Measurements from ENCODE around the gene RALGAPA2. TPM values are rescaled to one million over a fixed set of nuclear protein-coding genes. Genes with fewer than 3 reads are reported as not detected.

RALGAPA2 gene
- total and polyA plus RNA-seq, 7 experiments from 2014 or later, result 6.7 to 45.4 (median 34.9) TPM

DNA sequence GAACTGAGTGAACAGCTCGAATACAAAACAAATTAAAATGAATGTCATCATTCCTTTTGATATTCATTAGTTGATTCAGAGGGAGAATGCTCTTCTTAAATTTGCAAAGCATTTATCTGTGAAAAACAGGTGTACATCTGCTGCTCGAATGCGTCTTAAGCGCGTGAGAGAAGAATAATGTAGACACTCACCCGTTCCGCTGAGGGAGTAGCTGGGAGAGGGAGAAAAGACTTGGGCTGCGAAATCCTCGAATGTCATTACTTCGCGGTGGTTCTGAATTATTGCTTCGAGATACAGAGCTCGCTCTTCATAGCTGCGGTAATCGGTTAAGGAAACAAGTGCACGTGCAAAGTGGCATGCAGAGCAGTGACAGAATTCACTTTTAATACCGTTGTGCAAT is 300.6 kb downstream of the RALGAPA2 start:
- DNase-seq (no peak), ATAC-seq (no peak)
- Histone ChIP-seq H3K9me3 (ENCODE audit: control insufficient read depth in 2 of 3, low read length in 3 of 3) (no peaks in the 10 kb centered on the region), H3K27ac (ENCODE audit: low read depth, low read length) (no peak overlapping the region), H3K27me3 (ENCODE audit: control insufficient read depth in 2 of 2, insufficient read depth in 2 of 2, low read length in 2 of 2) (no peaks in the 10 kb centered on the region), H3K36me3 (ENCODE audit: control insufficient read depth in 2 of 3, insufficient read depth in 3 of 3, low read length in 3 of 3) (peaks cover 0 to 5% (median 0%) of the 10 kb centered on the region in 3 experiments), H3K4me3 (ENCODE audit: low read length) (no peak overlapping the region), H3K4me1 (ENCODE audit: control insufficient read depth in 2 of 2, insufficient read depth in 2 of 2, low read length in 2 of 2) (no peaks in the 10 kb centered on the region)
- Mint-ChIP-seq H3K9me3 (no peaks in the 10 kb centered on the region), H3K4me1 (peaks cover 0 to 7% (median 0%) of the 10 kb centered on the region in 7 donors), H3K27me3 (no peaks in the 10 kb centered on the region), H3K36me3 (peaks cover 0 to 41% (median 7%) of the 10 kb centered on the region in 5 donors), H3K27ac (peak overlapping the region in 3 of 9 donors; percentile 18 to 31 (median 26)), H3K4me3 (no peak overlapping the region)
- POLR2A ChIA-PET, result no interaction called here
- intact Hi-C loops (cut with micrococcal nuclease), result no loop called here
- CTCF ChIA-PET, result no interaction called here

DNA sequence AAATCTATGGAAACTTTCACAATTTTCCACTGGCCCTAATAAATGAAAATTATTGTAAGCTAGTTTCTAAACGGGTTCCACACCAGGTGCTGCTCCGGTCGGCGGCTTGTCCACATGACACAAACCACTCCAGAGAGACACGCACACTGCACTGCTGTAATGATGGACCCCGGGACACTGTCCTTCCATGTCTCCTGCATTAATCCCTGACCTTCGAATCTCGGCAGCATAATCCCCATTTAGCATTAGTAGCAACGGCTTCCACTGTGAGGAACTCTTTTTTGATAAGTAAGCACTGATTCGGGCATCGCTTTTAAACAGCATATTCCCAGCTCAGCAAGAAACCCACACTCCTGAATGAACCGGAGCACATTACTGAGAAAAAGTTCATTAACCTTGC is 301.0 kb downstream of the RALGAPA2 start:
- ChIA-PET CTCF (no interaction called here), POLR2A (no interaction called here)
- intact Hi-C loops (cut with micrococcal nuclease), result no loop called here
- no peak for ATAC-seq
- H3K27me3 ChIP-seq (ENCODE audit: control insufficient read depth in 2 of 2, insufficient read depth in 2 of 2, low read length in 2 of 2), result no peaks in the 10 kb centered on the region
- peak overlapping the region in 2 of 9 donors; percentile 26 to 48 for H3K27ac Mint-ChIP-seq
- DNase-seq, result no peak
- H3K27me3 Mint-ChIP-seq, result no peaks in the 10 kb centered on the region
- H3K9me3 Mint-ChIP-seq, result no peaks in the 10 kb centered on the region
- H3K36me3 ChIP-seq (ENCODE audit: control insufficient read depth in 2 of 3, insufficient read depth in 3 of 3, low read length in 3 of 3), result peaks cover 0 to 5% (median 0%) of the 10 kb centered on the region in 3 experiments
- no peaks in the 10 kb centered on the region for H3K4me1 ChIP-seq (ENCODE audit: control insufficient read depth in 2 of 2, insufficient read depth in 2 of 2, low read length in 2 of 2)
- no peak overlapping the region for H3K27ac ChIP-seq (ENCODE audit: low read depth, low read length)
- H3K36me3 Mint-ChIP-seq, result peaks cover 0 to 41% (median 7%) of the 10 kb centered on the region in 5 donors
- no peak overlapping the region for H3K4me3 Mint-ChIP-seq
- no peak overlapping the region for H3K4me3 ChIP-seq (ENCODE audit: low read length)
- H3K4me1 Mint-ChIP-seq, result peaks cover 0 to 7% (median 0%) of the 10 kb centered on the region in 7 donors
- H3K9me3 ChIP-seq (ENCODE audit: control insufficient read depth in 2 of 3, low read length in 3 of 3), result no peaks in the 10 kb centered on the region

DNA sequence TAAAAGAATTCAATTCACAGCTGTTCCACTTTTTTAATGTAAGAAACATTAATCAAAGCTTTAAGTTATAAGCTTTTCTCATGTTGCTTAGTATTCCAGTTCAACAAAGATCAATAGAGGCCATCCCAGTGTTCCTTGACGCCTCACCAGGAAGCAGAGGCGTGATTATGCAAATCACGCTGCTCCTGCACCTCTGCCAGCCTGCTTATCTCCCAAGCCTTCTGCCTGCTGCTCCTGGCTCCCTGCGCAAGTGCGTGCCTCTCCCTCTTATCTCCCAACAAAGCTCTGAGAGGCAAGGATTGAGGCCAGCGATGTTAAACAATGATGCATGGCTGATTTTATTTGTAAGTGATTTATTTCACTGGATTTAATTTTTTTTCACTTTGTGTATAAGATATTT is 301.8 kb downstream of the RALGAPA2 start:
- no peak overlapping the region for H3K4me3 ChIP-seq (ENCODE audit: low read length)
- no peak overlapping the region for H3K27ac ChIP-seq (ENCODE audit: low read depth, low read length)
- intact Hi-C loops (cut with micrococcal nuclease), result no loop called here
- CTCF ChIA-PET, result no interaction called here
- ATAC-seq (no peak), DNase-seq (no peak)
- POLR2A ChIA-PET, result no interaction called here
- peaks cover 0 to 7% (median 0%) of the 10 kb centered on the region in 7 donors for H3K4me1 Mint-ChIP-seq
- H3K36me3 Mint-ChIP-seq, result peaks cover 0 to 38% (median 7%) of the 10 kb centered on the region in 5 donors
- H3K4me3 Mint-ChIP-seq, result no peak overlapping the region
- H3K9me3 ChIP-seq (ENCODE audit: control insufficient read depth in 2 of 3, low read length in 3 of 3), result no peaks in the 10 kb centered on the region
- no peaks in the 10 kb centered on the region for H3K27me3 ChIP-seq (ENCODE audit: control insufficient read depth in 2 of 2, insufficient read depth in 2 of 2, low read length in 2 of 2)
- H3K27ac Mint-ChIP-seq, result peak overlapping the region in 1 of 9 donors; percentile 48
- peaks cover 0 to 5% (median 0%) of the 10 kb centered on the region in 3 experiments for H3K36me3 ChIP-seq (ENCODE audit: control insufficient read depth in 2 of 3, insufficient read depth in 3 of 3, low read length in 3 of 3)
- no peaks in the 10 kb centered on the region for H3K4me1 ChIP-seq (ENCODE audit: control insufficient read depth in 2 of 2, insufficient read depth in 2 of 2, low read length in 2 of 2)
- H3K9me3 Mint-ChIP-seq, result no peaks in the 10 kb centered on the region
- no peaks in the 10 kb centered on the region for H3K27me3 Mint-ChIP-seq

DNA sequence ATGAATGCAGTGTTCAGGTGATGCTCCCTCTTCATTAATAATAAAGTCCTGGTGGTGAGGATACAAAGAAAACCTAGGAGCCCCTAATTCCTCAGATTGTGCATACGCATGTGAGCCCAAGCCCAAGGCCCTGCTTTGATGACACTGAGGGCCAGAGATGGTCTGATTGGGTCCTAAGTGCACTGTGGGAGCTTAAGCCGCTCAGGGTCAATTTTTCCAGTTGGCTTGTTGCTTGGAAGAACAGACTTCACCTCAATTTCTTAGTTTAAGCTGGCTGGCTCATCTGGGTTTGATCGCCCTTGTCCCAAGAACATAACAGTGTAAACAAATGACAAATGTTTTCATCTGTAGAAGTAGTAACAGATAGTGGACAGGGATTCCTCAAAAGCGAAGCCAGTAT is 303.1 kb downstream of the RALGAPA2 start:
- H3K27me3 Mint-ChIP-seq, result no peaks in the 10 kb centered on the region
- H3K4me3 ChIP-seq (ENCODE audit: low read length), result no peak overlapping the region
- ChIA-PET POLR2A (no interaction called here), CTCF (no interaction called here)
- H3K36me3 ChIP-seq (ENCODE audit: control insufficient read depth in 2 of 3, insufficient read depth in 3 of 3, low read length in 3 of 3), result peaks cover 0 to 5% (median 0%) of the 10 kb centered on the region in 3 experiments
- ATAC-seq (no peak), DNase-seq (no peak)
- intact Hi-C loops (cut with micrococcal nuclease), result no loop called here
- no peaks in the 10 kb centered on the region for H3K9me3 Mint-ChIP-seq
- H3K27me3 ChIP-seq (ENCODE audit: control insufficient read depth in 2 of 2, insufficient read depth in 2 of 2, low read length in 2 of 2), result no peaks in the 10 kb centered on the region
- no peak overlapping the region for H3K27ac Mint-ChIP-seq
- no peaks in the 10 kb centered on the region for H3K9me3 ChIP-seq (ENCODE audit: control insufficient read depth in 2 of 3, low read length in 3 of 3)
- peaks cover 0 to 7% (median 0%) of the 10 kb centered on the region in 7 donors for H3K4me1 Mint-ChIP-seq
- no peaks in the 10 kb centered on the region for H3K4me1 ChIP-seq (ENCODE audit: control insufficient read depth in 2 of 2, insufficient read depth in 2 of 2, low read length in 2 of 2)
- H3K27ac ChIP-seq (ENCODE audit: low read depth, low read length), result no peak overlapping the region
- H3K4me3 Mint-ChIP-seq, result no peak overlapping the region
- peaks cover 0 to 38% (median 12%) of the 10 kb centered on the region in 5 donors for H3K36me3 Mint-ChIP-seq

DNA sequence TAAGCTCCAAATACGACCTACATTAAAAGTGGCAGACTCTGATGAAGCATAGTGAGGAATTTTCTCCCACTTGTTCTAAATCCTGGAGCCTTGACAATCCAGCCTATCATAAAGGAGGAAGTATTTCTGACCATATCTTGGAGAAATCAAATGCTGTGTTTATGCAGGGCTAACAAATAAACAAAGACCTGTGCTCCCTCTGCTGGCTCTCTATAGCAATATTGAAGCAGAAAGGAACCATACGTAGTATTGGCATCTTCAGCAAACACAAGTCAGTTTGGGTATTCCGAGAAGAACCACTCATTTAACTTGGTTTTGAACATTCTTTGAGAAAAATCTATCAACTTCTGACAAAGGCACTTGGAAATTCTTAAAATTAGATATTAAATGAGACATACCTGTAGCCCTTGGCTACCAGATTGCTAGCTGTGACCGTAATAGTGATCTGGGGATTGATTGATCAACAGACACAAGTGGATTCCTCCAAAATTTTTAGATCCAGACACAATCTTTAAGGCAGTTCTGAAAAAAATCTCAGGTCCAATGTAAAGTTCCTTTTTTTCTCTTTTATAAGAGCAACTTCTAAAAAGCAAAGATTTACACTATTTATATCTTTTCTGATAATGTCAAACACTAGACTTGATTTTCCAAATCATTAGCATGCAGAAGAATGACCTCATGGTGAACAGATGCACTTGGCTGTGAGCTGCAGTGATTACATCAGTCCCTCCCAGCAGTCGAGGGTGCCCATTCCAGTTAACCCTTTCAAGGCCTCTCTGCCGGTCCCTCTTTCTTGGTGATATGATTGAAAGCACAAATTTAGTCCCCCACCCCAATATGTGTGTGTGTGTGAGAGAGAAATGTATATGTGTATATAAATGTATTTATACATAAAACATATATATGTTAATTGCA is 304.3 kb downstream of the RALGAPA2 start:
- no peaks in the 10 kb centered on the region for H3K27me3 ChIP-seq (ENCODE audit: control insufficient read depth in 2 of 2, insufficient read depth in 2 of 2, low read length in 2 of 2)
- no peaks in the 10 kb centered on the region for H3K27me3 Mint-ChIP-seq
- DNase-seq (no peak), ATAC-seq (no peak)
- H3K36me3 Mint-ChIP-seq, result peaks cover 0 to 41% (median 12%) of the 10 kb centered on the region in 5 donors
- no peak overlapping the region for H3K4me3 ChIP-seq (ENCODE audit: low read length)
- no peaks in the 10 kb centered on the region for H3K4me1 ChIP-seq (ENCODE audit: control insufficient read depth in 2 of 2, insufficient read depth in 2 of 2, low read length in 2 of 2)
- intact Hi-C loops (cut with micrococcal nuclease), result no loop called here
- H3K27ac Mint-ChIP-seq, result peak overlapping the region in 1 of 9 donors; percentile 16
- no peak overlapping the region for H3K4me3 Mint-ChIP-seq
- CTCF ChIA-PET, result no interaction called here
- H3K4me1 Mint-ChIP-seq, result peaks cover 0 to 7% (median 0%) of the 10 kb centered on the region in 7 donors
- H3K36me3 ChIP-seq (ENCODE audit: control insufficient read depth in 2 of 3, insufficient read depth in 3 of 3, low read length in 3 of 3), result peaks cover 0 to 11% (median 0%) of the 10 kb centered on the region in 3 experiments
- POLR2A ChIA-PET, result no interaction called here
- H3K9me3 Mint-ChIP-seq, result no peaks in the 10 kb centered on the region
- no peak overlapping the region for H3K27ac ChIP-seq (ENCODE audit: low read depth, low read length)
- no peaks in the 10 kb centered on the region for H3K9me3 ChIP-seq (ENCODE audit: control insufficient read depth in 2 of 3, low read length in 3 of 3)

DNA sequence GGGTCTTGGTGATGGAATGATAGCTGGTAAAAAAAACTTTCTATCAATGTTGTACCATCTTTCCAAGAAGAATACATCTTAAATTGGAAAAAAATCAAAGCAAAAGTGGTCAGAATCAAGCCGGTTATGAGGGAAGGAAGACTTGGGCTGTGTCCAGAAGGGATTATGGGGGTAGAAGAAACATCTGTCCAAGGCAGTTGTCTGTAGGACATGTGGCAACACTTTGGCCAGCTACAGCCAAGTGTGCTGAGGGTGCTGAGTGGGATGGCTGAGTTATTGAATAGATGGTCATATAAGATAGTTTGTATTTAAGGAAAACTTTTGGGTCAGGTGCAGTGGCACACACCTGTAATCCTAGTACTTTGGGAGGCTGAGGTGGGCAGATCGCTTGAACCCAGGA is 306.1 kb downstream of the RALGAPA2 start:
- H3K9me3 Mint-ChIP-seq, result peaks cover 0 to 2% (median 0%) of the 10 kb centered on the region in 11 donors
- no peak for ATAC-seq
- Histone ChIP-seq H3K36me3 (ENCODE audit: control insufficient read depth in 2 of 3, insufficient read depth in 3 of 3, low read length in 3 of 3) (peaks cover 0 to 16% (median 0%) of the 10 kb centered on the region in 3 experiments), H3K27ac (ENCODE audit: low read depth, low read length) (no peak overlapping the region), H3K4me3 (ENCODE audit: low read length) (no peak overlapping the region), H3K9me3 (ENCODE audit: control insufficient read depth in 2 of 3, low read length in 3 of 3) (no peaks in the 10 kb centered on the region), H3K27me3 (ENCODE audit: control insufficient read depth in 2 of 2, insufficient read depth in 2 of 2, low read length in 2 of 2) (no peaks in the 10 kb centered on the region), H3K4me1 (ENCODE audit: control insufficient read depth in 2 of 2, insufficient read depth in 2 of 2, low read length in 2 of 2) (no peaks in the 10 kb centered on the region)
- intact Hi-C loops (cut with micrococcal nuclease), result no loop called here
- DNase-seq, result no peak
- H3K27ac Mint-ChIP-seq, result no peak overlapping the region
- peaks cover 0 to 4% (median 0%) of the 10 kb centered on the region in 7 donors for H3K4me1 Mint-ChIP-seq
- POLR2A ChIA-PET, result no interaction called here
- H3K27me3 Mint-ChIP-seq, result no peaks in the 10 kb centered on the region
- CTCF ChIA-PET, result no interaction called here
- H3K36me3 Mint-ChIP-seq, result peaks cover 0 to 39% (median 5%) of the 10 kb centered on the region in 5 donors
- H3K4me3 Mint-ChIP-seq, result no peak overlapping the region

Measured in naive thymus-derived CD4-positive, alpha-beta T cell (primary cell).